Trophoblast cell (in vitro differentiated cells and primary cell): ENCODE data around the gene SMIM10L2A.

Experiments used
- DNase-seq, 2 donors: peaks; one replicate each; pipeline ENCODE4 v3.0.0-alpha.2; 2016
- H2AFZ ChIP-seq: 2 replicates; pipeline ENCODE4 v1.6.1; 2013; ENCODE audit warnings: low read length, moderate library complexity, mild to moderate bottlenecking; ENCODE audit not compliant: insufficient read depth, poor library complexity
- H2AK5ac ChIP-seq: 2 replicates; pipeline ENCODE4 v1.6.1; 2013; ENCODE audit warnings: mild to moderate bottlenecking, low read length
- H2BK120ac ChIP-seq: 2 replicates; pipeline ENCODE4 v1.6.1; 2013; ENCODE audit warnings: low read length, mild to moderate bottlenecking, moderate library complexity; ENCODE audit not compliant: insufficient read depth, poor library complexity
- H2BK12ac ChIP-seq: 2 replicates; pipeline ENCODE4 v1.6.1; 2013; ENCODE audit warnings: mild to moderate bottlenecking, low read length, moderate library complexity
- H2BK5ac ChIP-seq: 2 replicates; pipeline ENCODE4 v1.6.1; 2013; ENCODE audit warnings: low read length, low read depth, moderate library complexity, mild to moderate bottlenecking; ENCODE audit not compliant: poor library complexity
- H3K14ac ChIP-seq: 2 replicates; pipeline ENCODE4 v1.6.1; 2013; ENCODE audit warnings: mild to moderate bottlenecking, low read length
- H3K18ac ChIP-seq: 2 replicates; pipeline ENCODE4 v1.6.1; 2013; ENCODE audit warnings: mild to moderate bottlenecking, low read length
- H3K23ac ChIP-seq: 2 replicates; pipeline ENCODE4 v1.6.1; 2013; ENCODE audit warnings: low read length
- H3K27ac ChIP-seq: 2 replicates; pipeline ENCODE4 v1.5.1; 2013; ENCODE audit warnings: low read depth, mild to moderate bottlenecking, inconsistent platforms, low read length, moderate library complexity
- H3K27me3 ChIP-seq: 2 replicates; pipeline ENCODE4 v1.6.1; 2013; ENCODE audit warnings: inconsistent platforms, mild to moderate bottlenecking, low read length, moderate library complexity; ENCODE audit not compliant: insufficient read depth
- H3K36me3 ChIP-seq, 2 experiments: 1 replicate in 1 of 2; 2 replicates in 1 of 2; pipeline ENCODE4 v1.6.1; 2013; ENCODE audit warnings: low read length in 2 of 2, mild to moderate bottlenecking in 2 of 2, moderate library complexity in 1 of 2; ENCODE audit not compliant: insufficient read depth in 2 of 2, control insufficient read depth in 1 of 2
- H3K4ac ChIP-seq: 2 replicates; pipeline ENCODE4 v1.6.1; 2013; ENCODE audit warnings: low read depth, mild to moderate bottlenecking, low read length, moderate library complexity
- H3K4me1 ChIP-seq, 2 experiments: 1 replicate in 1 of 2; 2 replicates in 1 of 2; pipeline ENCODE4 v1.6.1; 2013; ENCODE audit warnings: low read length in 2 of 2, mild to moderate bottlenecking in 2 of 2, moderate library complexity in 1 of 2; ENCODE audit not compliant: insufficient read depth in 2 of 2, control insufficient read depth in 1 of 2
- H3K4me2 ChIP-seq: 2 replicates; pipeline ENCODE4 v1.6.1; 2013; ENCODE audit warnings: inconsistent platforms, mild to moderate bottlenecking, low read length, moderate library complexity
- H3K4me3 ChIP-seq: 2 replicates; pipeline ENCODE4 v1.5.1; 2013; ENCODE audit warnings: mild to moderate bottlenecking, low read depth, low read length, inconsistent platforms
- H3K79me1 ChIP-seq: one replicate; pipeline ENCODE4 v1.6.1; 2013; ENCODE audit warnings: low read length
- H3K79me2 ChIP-seq: 2 replicates; pipeline ENCODE4 v1.6.1; 2013; ENCODE audit warnings: low read length, mild to moderate bottlenecking; ENCODE audit not compliant: control insufficient read depth, insufficient read depth, poor library complexity
- H3K9ac ChIP-seq: 2 replicates; pipeline ENCODE4 v1.6.1; 2013; ENCODE audit warnings: mild to moderate bottlenecking, low read length
- H3K9me3 ChIP-seq: 2 replicates; pipeline ENCODE4 v1.6.1; 2013; ENCODE audit warnings: low read depth, mild to moderate bottlenecking, control low read depth, inconsistent platforms, low read length; ENCODE audit not compliant: insufficient read depth
- H4K12ac ChIP-seq: 2 replicates; pipeline ENCODE4 v1.6.1; 2013; ENCODE audit warnings: low read depth, mild to moderate bottlenecking, low read length, moderate library complexity
- H4K8ac ChIP-seq: 2 replicates; pipeline ENCODE4 v1.6.1; 2013; ENCODE audit warnings: low read depth, mild to moderate bottlenecking, low read length, moderate library complexity
- H4K91ac ChIP-seq: one replicate; pipeline ENCODE4 v1.6.1; 2013; ENCODE audit warnings: low read depth, mild to moderate bottlenecking, low read length, moderate library complexity
- WGBS: extraction: QIAGEN DNeasy Blood & Tissue Kit; methylation state at CpG from one replicate; pipeline ENCODE4 v1.1.7; 2013; ENCODE audit warnings: missing lambda C conversion rate; ENCODE audit not compliant: insufficient read length, insufficient coverage; ENCODE audit errors: extremely low coverage; 5-methylcytosine and 5-hydroxymethylcytosine counted together

SMIM10L2A gene

GRCh38 chrX:135425026-135425965 lies 3.6 kb downstream of the SMIM10L2A start:
- Histone ChIP-seq H4K8ac (no peak overlapping the region), H3K36me3 (no peaks in the 10 kb centered on the region), H3K79me1 (no peaks in the 10 kb centered on the region), H3K14ac (no peak overlapping the region), H2BK120ac (no peak overlapping the region), H3K4me3 (no peak overlapping the region), H2BK12ac (no peak overlapping the region), H3K4ac (no peak overlapping the region), H4K12ac (no peak overlapping the region), H2AFZ (no peak overlapping the region), H2AK5ac (no peak overlapping the region), H3K4me2 (no peak overlapping the region), H3K9ac (no peak overlapping the region), H3K4me1 (no peaks in the 10 kb centered on the region), H3K18ac (no peak overlapping the region), H3K9me3 (no peaks in the 10 kb centered on the region), H3K27ac (no peak overlapping the region), H4K91ac (no peak overlapping the region), H2BK5ac (no peak overlapping the region), H3K23ac (no peak overlapping the region), H3K79me2 (no peaks in the 10 kb centered on the region), H3K27me3 (peaks cover 6% of the 10 kb centered on the region)
- no CpG with 5 or more reads among the region's 16 CpGs for WGBS
- DNase-seq: no peak

GRCh38 chrX:135429429-135429828 lies 7.7 kb downstream of the SMIM10L2A start:
- H3K79me1 ChIP-seq: no peaks in the 10 kb centered on the region
- H2AFZ ChIP-seq: no peak overlapping the region
- H3K4me3 ChIP-seq: no peak overlapping the region
- H2AK5ac ChIP-seq: no peak overlapping the region
- no peaks in the 10 kb centered on the region for H3K27me3 ChIP-seq
- no peak overlapping the region for H3K27ac ChIP-seq
- no CpG with 5 or more reads among the region's 1 CpG for WGBS
- no peak overlapping the region for H4K12ac ChIP-seq
- H3K23ac ChIP-seq: no peak overlapping the region
- H3K9ac ChIP-seq: no peak overlapping the region
- H3K18ac ChIP-seq: no peak overlapping the region
- no peaks in the 10 kb centered on the region for H3K79me2 ChIP-seq
- H3K4me2 ChIP-seq: no peak overlapping the region
- no peaks in the 10 kb centered on the region for H3K36me3 ChIP-seq
- no peak overlapping the region for H3K4ac ChIP-seq
- no peak overlapping the region for H2BK120ac ChIP-seq
- H3K9me3 ChIP-seq: no peaks in the 10 kb centered on the region
- no peak overlapping the region for H4K91ac ChIP-seq
- no peak overlapping the region for H2BK12ac ChIP-seq
- no peak overlapping the region for H3K14ac ChIP-seq
- no peak overlapping the region for H2BK5ac ChIP-seq
- H4K8ac ChIP-seq: no peak overlapping the region
- DNase-seq: no peak
- H3K4me1 ChIP-seq: no peaks in the 10 kb centered on the region

GRCh38 chrX:135431886-135432285 lies 10.1 kb downstream of the SMIM10L2A start:
- Histone ChIP-seq H2AK5ac (no peak overlapping the region), H3K36me3 (no peaks in the 10 kb centered on the region), H3K9ac (no peak overlapping the region), H3K18ac (no peak overlapping the region), H2AFZ (no peak overlapping the region), H3K4me2 (no peak overlapping the region), H2BK12ac (no peak overlapping the region), H4K12ac (no peak overlapping the region), H3K79me2 (no peaks in the 10 kb centered on the region), H2BK5ac (no peak overlapping the region), H3K4me3 (no peak overlapping the region), H4K8ac (no peak overlapping the region), H3K4ac (no peak overlapping the region), H3K14ac (no peak overlapping the region), H2BK120ac (no peak overlapping the region), H3K4me1 (no peaks in the 10 kb centered on the region), H3K27me3 (no peaks in the 10 kb centered on the region), H3K79me1 (no peaks in the 10 kb centered on the region), H4K91ac (no peak overlapping the region), H3K27ac (no peak overlapping the region), H3K23ac (no peak overlapping the region), H3K9me3 (no peaks in the 10 kb centered on the region)
- DNase-seq: no peak

GRCh38 chrX:135432453-135432852 lies 10.7 kb downstream of the SMIM10L2A start:
- WGBS: no CpG with 5 or more reads among the region's 13 CpGs
- Histone ChIP-seq H2AFZ (no peak overlapping the region), H3K27ac (no peak overlapping the region), H3K79me2 (no peaks in the 10 kb centered on the region), H3K14ac (no peak overlapping the region), H3K4ac (no peak overlapping the region), H3K9me3 (no peaks in the 10 kb centered on the region), H3K18ac (no peak overlapping the region), H4K8ac (no peak overlapping the region), H4K12ac (peak overlapping the region; percentile 36), H2AK5ac (no peak overlapping the region), H3K36me3 (no peaks in the 10 kb centered on the region), H3K23ac (no peak overlapping the region), H2BK12ac (no peak overlapping the region), H3K9ac (no peak overlapping the region), H3K27me3 (no peaks in the 10 kb centered on the region), H2BK5ac (no peak overlapping the region), H3K4me3 (no peak overlapping the region), H3K79me1 (no peaks in the 10 kb centered on the region), H4K91ac (no peak overlapping the region), H3K4me1 (no peaks in the 10 kb centered on the region), H3K4me2 (no peak overlapping the region), H2BK120ac (no peak overlapping the region)
- no peak for DNase-seq
